Neural progenitor cell (in vitro differentiated cells): ENCODE results near the gene MATK.

Experiments
- CTCF ChIP-seq: fragments of 200-600 bp; sonication (generic); IDR thresholded peaks from 2 replicates; pipeline ENCODE4 v1.5.1; 2017; ENCODE audit warnings: antibody characterized with exemption, mild to moderate bottlenecking
- EZH2phosphoT487 ChIP-seq: fragments of 200-600 bp; sonication (generic); IDR thresholded peaks from 2 replicates; pipeline ENCODE4 v1.6.1; 2017; ENCODE audit warnings: antibody characterized with exemption

GRCh38 chr19:3834349-3835054 lies 48.3 kb upstream of the MATK start:
- no peak for TF ChIP-seq CTCF
- TF ChIP-seq EZH2phosphoT487, result no peak
